Natural killer cell (primary cell): ENCODE data around the gene CSMD2. TPM values are rescaled to one million over a fixed set of nuclear protein-coding genes. Genes with fewer than 3 reads are reported as not detected.

ENCODE experiments used
- ATAC-seq, 3 donors: fragments of 150-1000 bp in 2 of 3; fragments of 200-7000 bp in 1 of 3; cut with Tn5 transposase; 1 replicate in 1 of 3; 2 replicates in 2 of 3; pipeline ENCODE4 v1.10.0; 2021; ENCODE audit warnings: mild to moderate bottlenecking in 2 of 3, moderate library complexity in 2 of 3
- DNase-seq, 2 donors: peaks; one replicate each; pipeline versions ENCODE4 v3.0.0 to v3.0.0-alpha.2; 2013 to 2021; ENCODE audit warnings: mixed read lengths in 1 of 2
- H3K27ac ChIP-seq: one replicate; pipeline ENCODE4 v1.5.1; 2013; ENCODE audit warnings: mild to moderate bottlenecking, low read length
- H3K27me3 ChIP-seq: one replicate; pipeline ENCODE4 v1.6.1; 2013; ENCODE audit warnings: low read length; ENCODE audit not compliant: control insufficient read depth, insufficient read depth
- H3K36me3 ChIP-seq: one replicate; pipeline ENCODE4 v1.6.1; 2013; ENCODE audit warnings: low read length; ENCODE audit not compliant: control insufficient read depth, insufficient read depth
- H3K4me1 ChIP-seq: one replicate; pipeline ENCODE4 v1.6.1; 2013; ENCODE audit warnings: low read length; ENCODE audit not compliant: control insufficient read depth, insufficient read depth
- H3K4me3 ChIP-seq: one replicate; pipeline ENCODE4 v1.5.1; 2013; ENCODE audit warnings: low read length
- H3K9me3 ChIP-seq: one replicate; pipeline ENCODE4 v1.6.1; 2013; ENCODE audit warnings: low read length; ENCODE audit not compliant: control insufficient read depth, insufficient read depth
- H3K27ac Mint-ChIP-seq, 2 donors: one replicate each; pipeline ENCODE4 v1.8.0; 2022; ENCODE audit warnings: mild to moderate bottlenecking in 2 of 2, mixed read lengths in 2 of 2, moderate library complexity in 1 of 2
- H3K27me3 Mint-ChIP-seq, 2 donors: one replicate each; pipeline ENCODE4 v1.8.0; 2022; ENCODE audit warnings: low read depth in 2 of 2, mixed read lengths in 2 of 2
- H3K36me3 Mint-ChIP-seq: one replicate; pipeline ENCODE4 v1.8.0; 2022; ENCODE audit warnings: mixed read lengths
- H3K4me1 Mint-ChIP-seq, 2 donors: one replicate each; pipeline ENCODE4 v1.8.0; 2022; ENCODE audit warnings: mixed read lengths in 2 of 2
- H3K4me3 Mint-ChIP-seq: one replicate; pipeline ENCODE4 v1.8.0; 2022; ENCODE audit warnings: mild to moderate bottlenecking, moderate library complexity, mixed read lengths
- H3K9me3 Mint-ChIP-seq, 2 donors: one replicate each; pipeline ENCODE4 v1.8.0; 2022; ENCODE audit warnings: mixed read lengths in 2 of 2
- WGBS: methylation state at CpG from one replicate; pipeline ENCODE4 v1.1.7; 2013; ENCODE audit warnings: missing lambda C conversion rate; ENCODE audit not compliant: insufficient coverage; 5-methylcytosine and 5-hydroxymethylcytosine counted together
- intact Hi-C: fragments of 100-400 bp; cut with micrococcal nuclease; formaldehyde crosslinking; loops from one replicate; pipeline ENCODE4 v1.14.2; 2022
- total RNA-seq, 4 donors: library from RNA; stranded (reverse); fragments of 120-200 nt in 1 of 4; gene quantifications; one replicate each; pipeline versions ENCODE4 v1.2.3 to v1.2.4, GENCODE V29; 2013 to 2022
- TF ChIP-seq, protein P1 (sequence below): fragments of 200-600 bp; IDR thresholded peaks from one replicate; pipeline ENCODE4 v1.8.0; 2022; ENCODE audit warnings: antibody characterized with exemption

CSMD2 gene
- total RNA-seq, 3 donors from 2014 or later (not counting 1 experiment from before 2014, with no cell fraction given) = not detected

DNA sequence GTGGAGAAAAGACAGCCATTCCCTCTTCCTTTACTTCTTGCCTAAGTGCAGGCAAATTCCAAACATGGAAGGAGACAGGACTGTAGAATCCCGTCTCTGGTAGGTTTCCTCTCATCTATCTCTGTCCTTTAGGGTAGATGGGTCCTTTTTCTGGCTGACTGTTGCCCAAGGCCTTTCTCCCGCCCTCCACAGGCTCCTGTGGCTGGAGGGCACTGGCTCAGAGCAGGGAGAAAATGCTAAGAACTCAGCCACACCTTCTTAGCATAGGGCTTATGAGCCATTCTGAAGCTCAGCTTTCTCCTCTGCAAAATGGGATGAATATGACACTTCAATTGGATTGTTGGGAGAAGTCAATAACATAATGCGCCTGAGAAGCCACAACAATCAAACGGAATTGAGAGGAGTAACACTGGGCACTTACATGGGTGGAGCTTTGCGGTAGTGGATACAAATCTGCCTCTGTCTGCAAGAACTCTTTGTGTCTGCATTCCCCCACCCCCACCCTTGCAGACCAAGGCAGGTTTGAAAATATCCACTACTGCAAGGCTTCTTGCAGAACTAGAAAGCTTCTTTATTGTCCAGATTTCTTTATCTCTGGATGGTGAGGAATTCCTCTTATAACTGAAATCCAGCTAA lies 94.7 kb downstream of the CSMD2 start:
- H3K36me3 Mint-ChIP-seq = no peaks in the 10 kb centered on the region
- TF ChIP-seq, protein P1, sequence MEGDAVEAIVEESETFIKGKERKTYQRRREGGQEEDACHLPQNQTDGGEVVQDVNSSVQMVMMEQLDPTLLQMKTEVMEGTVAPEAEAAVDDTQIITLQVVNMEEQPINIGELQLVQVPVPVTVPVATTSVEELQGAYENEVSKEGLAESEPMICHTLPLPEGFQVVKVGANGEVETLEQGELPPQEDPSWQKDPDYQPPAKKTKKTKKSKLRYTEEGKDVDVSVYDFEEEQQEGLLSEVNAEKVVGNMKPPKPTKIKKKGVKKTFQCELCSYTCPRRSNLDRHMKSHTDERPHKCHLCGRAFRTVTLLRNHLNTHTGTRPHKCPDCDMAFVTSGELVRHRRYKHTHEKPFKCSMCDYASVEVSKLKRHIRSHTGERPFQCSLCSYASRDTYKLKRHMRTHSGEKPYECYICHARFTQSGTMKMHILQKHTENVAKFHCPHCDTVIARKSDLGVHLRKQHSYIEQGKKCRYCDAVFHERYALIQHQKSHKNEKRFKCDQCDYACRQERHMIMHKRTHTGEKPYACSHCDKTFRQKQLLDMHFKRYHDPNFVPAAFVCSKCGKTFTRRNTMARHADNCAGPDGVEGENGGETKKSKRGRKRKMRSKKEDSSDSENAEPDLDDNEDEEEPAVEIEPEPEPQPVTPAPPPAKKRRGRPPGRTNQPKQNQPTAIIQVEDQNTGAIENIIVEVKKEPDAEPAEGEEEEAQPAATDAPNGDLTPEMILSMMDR = no peak
- Histone ChIP-seq H3K27ac (no peak overlapping the region), H3K27me3 (no peaks in the 10 kb centered on the region), H3K36me3 (no peaks in the 10 kb centered on the region), H3K4me3 (no peak overlapping the region), H3K4me1 (no peaks in the 10 kb centered on the region), H3K9me3 (no peaks in the 10 kb centered on the region)
- peaks cover 0 to 7% of the 10 kb centered on the region in 2 donors for H3K4me1 Mint-ChIP-seq
- no peak overlapping the region for H3K4me3 Mint-ChIP-seq
- ATAC-seq = no peak
- 77% methylated on average over 5 of the region's 5 CpGs for WGBS
- H3K27me3 Mint-ChIP-seq = peaks cover 9 to 16% of the 10 kb centered on the region in 2 donors
- H3K9me3 Mint-ChIP-seq = no peaks in the 10 kb centered on the region
- H3K27ac Mint-ChIP-seq = no peak overlapping the region
- intact Hi-C loops = no loop called here
- DNase-seq = no peak

GRCh38 chr1:34066981-34067603 lies 97.9 kb downstream of the CSMD2 start:
- Mint-ChIP-seq H3K4me3 (no peak overlapping the region), H3K9me3 (no peaks in the 10 kb centered on the region), H3K27me3 (peaks cover 9% of the 10 kb centered on the region in 2 donors), H3K27ac (no peak overlapping the region), H3K36me3 (no peaks in the 10 kb centered on the region), H3K4me1 (peaks cover 0 to 7% of the 10 kb centered on the region in 2 donors)
- ATAC-seq (no peak), DNase-seq (no peak)
- Histone ChIP-seq H3K9me3 (no peaks in the 10 kb centered on the region), H3K4me1 (no peaks in the 10 kb centered on the region), H3K36me3 (no peaks in the 10 kb centered on the region), H3K4me3 (no peak overlapping the region), H3K27ac (no peak overlapping the region), H3K27me3 (no peaks in the 10 kb centered on the region)
- WGBS = 82% methylated on average over 4 of the region's 5 CpGs
- intact Hi-C loops = no loop called here
- TF ChIP-seq, protein P1 = no peak

GRCh38 chr1:34066166-34066565 lies 98.9 kb downstream of the CSMD2 start:
- intact Hi-C loops = no loop called here
- no peak for ATAC-seq
- H3K4me1 Mint-ChIP-seq = peaks cover 0 to 7% of the 10 kb centered on the region in 2 donors
- no peak overlapping the region for H3K4me3 Mint-ChIP-seq
- 38% methylated on average over 4 of the region's 6 CpGs for WGBS
- H3K27ac ChIP-seq = no peak overlapping the region
- H3K9me3 Mint-ChIP-seq = no peaks in the 10 kb centered on the region
- no peaks in the 10 kb centered on the region for H3K4me1 ChIP-seq
- no peak for DNase-seq
- no peak overlapping the region for H3K27ac Mint-ChIP-seq
- no peaks in the 10 kb centered on the region for H3K9me3 ChIP-seq
- no peaks in the 10 kb centered on the region for H3K36me3 ChIP-seq
- no peaks in the 10 kb centered on the region for H3K27me3 ChIP-seq
- no peak overlapping the region for H3K4me3 ChIP-seq
- no peaks in the 10 kb centered on the region for H3K36me3 Mint-ChIP-seq
- TF ChIP-seq, protein P1 = no peak
- peaks cover 8 to 9% of the 10 kb centered on the region in 2 donors for H3K27me3 Mint-ChIP-seq
